HG03571 (cell line): ENCODE measurements around the gene CACNA1C.

ENCODE experiments used
- ATAC-seq: cut with Tn5 transposase; IDR thresholded peaks from one replicate; pipeline ENCODE4 v1.9.1; 2021; ENCODE audit not compliant: unreplicated experiment

Gene CACNA1C

GRCh38 chr12:2403221-2403976, 350.6 kb downstream of the CACNA1C start:
- no peak for ATAC-seq

DNA sequence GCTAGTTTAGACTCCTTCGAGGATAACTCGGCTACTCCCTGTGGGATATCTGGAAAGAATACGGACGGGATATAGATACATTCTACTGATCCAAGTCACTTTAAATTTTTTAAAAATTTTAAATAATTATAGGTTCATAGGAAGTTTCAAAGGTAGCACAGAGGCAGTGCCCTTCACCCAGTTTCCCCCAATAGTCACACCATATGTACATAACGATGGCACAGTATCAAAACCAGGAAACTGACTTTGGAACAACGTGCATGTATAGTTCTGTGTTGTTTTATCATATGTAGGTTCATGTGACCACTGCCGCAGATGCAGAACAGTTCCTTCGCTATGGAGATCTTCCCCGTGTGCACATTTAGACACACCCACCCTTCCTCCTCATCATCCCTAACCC, 352.3 kb downstream of the CACNA1C start:
- ATAC-seq = no peak

DNA sequence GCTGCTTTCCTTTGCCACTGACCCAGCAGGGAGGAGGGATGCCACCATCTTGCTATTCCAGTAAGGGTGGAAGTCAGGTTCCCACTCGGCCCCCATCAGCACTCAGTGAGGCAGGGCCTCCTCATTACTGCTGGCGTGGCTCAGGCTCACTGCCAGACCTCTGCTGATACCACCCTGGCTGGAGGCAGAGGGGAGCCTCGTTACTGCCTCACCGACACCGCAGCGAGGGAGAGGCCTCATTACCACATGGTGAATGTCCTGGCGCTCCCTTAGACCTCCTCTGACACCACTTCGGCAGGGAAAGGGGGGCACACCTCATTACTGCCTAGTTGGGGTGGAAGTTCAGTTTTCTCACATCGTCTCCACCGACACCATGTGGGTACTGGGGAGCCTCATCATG, 354.1 kb downstream of the CACNA1C start:
- ATAC-seq = no peak

DNA sequence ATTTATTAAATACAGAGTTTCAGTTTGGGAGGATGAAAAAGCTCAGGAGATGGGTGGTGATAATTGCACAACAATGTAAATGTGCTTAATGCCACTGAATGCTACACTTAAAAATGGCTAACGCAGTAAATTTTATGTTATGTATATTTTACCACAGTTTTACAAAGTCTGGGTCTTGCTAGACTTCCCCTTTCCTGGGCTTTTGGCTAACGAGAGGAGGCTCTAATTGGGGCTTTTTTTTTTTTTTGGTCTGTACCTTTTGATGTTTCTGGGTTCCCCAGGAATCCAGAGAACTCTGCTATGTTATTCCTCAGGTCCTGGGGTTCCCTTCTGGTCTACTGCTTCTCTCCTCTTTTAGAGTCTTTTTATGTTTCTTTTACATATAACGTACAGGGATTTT, 355.5 kb downstream of the CACNA1C start:
- ATAC-seq = no peak

GRCh38 chr12:2409656-2410265, 357.0 kb downstream of the CACNA1C start:
- no peak for ATAC-seq

DNA sequence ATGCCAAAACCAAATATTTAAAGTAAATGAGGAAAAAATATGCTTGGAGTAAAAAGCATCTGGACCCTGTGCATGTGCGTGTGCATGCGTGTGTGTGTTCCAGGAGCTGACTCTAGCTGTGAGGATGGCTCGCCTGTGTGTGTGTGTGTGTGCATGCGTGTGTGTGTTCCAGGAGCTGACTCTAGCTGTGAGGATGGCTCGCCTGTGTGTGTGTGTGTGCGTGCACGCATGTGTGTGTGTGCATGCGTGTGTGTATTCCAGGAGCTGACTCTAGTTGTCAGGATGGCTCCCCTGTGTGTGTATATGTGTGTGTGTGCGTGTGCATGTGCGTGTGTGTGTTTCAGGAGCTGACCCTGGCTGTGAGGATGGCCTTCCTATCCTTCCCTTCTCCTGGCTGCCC, 357.7 kb downstream of the CACNA1C start:
- ATAC-seq = no peak

GRCh38 chr12:2411011-2411410, 358.2 kb downstream of the CACNA1C start:
- no peak for ATAC-seq

DNA sequence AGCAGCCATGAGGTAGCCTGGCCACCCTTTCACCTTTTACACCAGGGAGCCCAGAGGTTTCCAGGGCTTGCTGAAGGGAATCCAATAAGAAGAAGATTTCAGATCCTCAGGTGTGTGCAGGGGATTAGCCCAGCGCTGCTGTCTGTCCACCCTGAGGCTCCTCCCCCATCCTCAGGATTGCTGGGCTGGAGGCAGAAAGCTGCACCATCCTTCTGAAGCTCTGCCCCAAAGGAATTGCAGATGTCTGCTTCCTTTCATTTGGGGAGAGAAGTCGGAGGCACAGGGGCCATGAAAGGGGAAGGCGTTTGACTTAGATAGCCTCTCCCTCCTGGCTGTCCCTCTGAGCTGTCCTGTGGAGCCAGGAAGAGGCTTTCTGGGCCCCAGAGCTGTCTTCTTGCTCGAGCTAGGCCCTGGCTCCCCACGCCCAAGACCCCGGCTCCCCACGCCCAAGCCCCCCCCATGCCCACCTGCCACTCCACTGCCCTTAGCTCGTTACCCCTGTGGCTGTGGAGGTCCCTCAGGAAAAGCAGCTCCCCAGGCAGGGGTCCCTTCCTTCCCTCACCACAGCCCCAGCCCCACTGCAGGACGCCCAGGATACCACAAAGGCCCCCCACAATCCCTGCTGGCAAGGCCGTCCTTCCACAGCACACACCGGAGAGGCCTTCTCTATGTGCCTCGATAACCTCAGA, 359.0 kb downstream of the CACNA1C start:
- ATAC-seq = no peak

DNA sequence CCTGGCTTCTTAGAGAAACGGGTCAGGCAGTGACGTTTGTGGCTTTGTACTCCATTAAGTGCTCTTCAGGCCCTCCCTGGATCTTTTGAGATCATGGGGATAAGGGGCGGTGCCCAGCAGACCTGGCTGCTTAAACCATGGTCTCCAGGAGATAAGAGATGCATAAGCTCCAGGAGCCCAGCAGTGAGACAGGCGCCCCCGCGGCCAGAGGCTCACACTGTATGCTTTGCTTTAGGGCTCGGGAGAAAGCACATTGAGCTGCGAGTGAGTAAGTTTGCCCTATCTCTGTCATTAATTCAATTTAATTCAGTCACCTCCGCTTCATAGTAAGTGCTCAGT, 359.5 kb downstream of the CACNA1C start:
- ATAC-seq = no peak

DNA sequence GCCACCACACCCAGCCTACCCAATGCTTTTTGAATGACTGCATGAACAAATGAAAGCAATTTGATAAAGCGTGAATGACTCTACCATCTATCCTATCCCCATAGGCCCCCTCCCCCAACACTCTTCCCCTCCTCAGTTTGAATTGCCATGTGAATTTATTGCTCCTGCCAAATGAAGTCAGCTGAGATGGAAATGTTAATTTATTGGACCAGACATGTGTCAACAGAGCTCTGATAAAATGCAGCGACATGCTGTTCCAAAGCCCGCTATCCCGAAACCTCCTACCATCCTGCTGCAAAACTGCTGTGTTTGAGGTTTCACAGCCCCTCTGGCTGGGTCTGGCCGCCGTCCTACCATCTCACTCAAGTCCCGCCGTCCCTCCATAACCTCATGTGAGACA, 360.5 kb downstream of the CACNA1C start:
- no peak for ATAC-seq

DNA sequence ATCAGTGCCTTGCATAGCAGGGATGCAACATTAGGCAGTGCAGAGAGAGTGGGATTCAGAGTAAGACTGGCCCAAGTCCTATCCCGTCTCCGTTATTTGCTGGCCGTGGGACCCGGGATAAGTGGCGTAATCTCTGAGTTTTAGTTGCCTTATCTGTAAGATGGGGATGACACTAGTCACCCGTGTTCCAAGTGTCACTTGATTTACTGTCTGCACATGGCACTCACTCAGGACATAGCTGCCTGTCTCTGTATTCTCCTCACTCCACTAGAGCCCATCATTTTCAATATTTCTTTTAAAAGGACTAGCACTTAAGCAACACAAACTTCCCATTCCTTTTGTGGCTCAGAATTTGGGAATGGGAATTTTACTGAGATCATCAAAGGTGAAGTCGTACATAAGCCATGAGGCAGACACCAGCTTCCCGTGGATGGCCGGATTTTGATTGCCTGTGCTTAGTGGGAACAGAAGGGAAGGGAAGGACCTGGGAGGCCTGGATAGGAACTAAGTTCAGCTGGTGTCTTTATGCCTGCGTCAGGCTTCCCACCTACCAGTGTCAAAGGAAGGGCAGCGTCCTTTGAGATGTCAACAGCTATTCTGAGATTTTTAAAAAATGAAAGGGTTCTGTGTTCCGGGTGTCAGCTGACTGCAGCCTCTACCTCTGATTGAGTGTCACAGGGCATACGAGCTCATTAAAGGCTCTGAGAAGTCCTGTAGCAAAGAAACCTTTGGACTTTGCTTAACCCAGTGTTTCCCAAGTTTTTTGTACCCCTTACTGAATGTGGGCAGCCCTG, 361.4 kb downstream of the CACNA1C start:
- no peak for ATAC-seq

GRCh38 chr12:2414810-2415567, 362.2 kb downstream of the CACNA1C start:
- no peak for ATAC-seq

DNA sequence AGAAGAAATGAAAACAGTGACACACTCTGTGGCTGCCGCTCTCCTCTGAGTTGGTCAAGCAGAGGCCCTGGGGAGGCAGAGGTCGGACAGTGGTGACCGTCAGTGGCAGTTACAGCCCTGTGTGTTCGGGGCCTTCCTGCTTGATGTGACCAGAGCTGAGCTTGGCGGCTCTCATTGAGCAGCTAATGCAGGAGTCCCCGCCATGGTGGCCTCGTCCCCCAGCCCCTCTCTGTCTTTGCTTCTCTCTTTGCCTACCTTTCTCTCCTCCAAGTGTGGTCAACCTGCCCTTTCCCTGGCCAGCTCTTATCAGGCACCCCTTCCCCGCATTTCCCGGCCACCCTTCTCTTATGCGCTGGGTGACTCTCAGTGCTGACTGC, 362.8 kb downstream of the CACNA1C start:
- ATAC-seq = no peak

- ATAC-seq = no peak
Observed at GRCh38 chr12:2416158-2416557, 363.4 kb downstream of the CACNA1C start.

- ATAC-seq = no peak
Observed at GRCh38 chr12:2417481-2418160, 364.8 kb downstream of the CACNA1C start.

DNA sequence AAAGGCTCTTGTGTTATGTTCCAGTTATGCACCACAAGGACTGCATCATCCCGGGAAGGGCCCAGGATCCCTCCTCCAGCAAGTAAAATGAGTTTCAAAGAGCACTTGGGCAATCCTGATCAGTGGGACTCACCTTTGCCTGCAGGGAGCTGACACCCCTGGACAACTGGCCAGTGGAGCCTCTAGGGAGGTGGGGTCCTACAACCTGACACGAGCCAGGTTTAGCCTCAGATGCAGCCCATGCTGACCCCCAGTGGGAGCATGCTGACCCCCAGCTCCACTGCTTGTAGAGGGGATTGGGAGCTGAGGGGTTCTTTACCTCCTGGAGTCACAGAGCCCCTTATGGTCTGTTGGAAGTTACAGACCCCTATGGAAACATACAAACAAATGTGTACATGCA, 365.8 kb downstream of the CACNA1C start:
- ATAC-seq = no peak

- no peak for ATAC-seq
Observed at GRCh38 chr12:2422591-2422990, 369.8 kb downstream of the CACNA1C start.

GRCh38 chr12:2429032-2429431, 376.2 kb downstream of the CACNA1C start:
- no peak for ATAC-seq

- ATAC-seq = no peak
Observed at GRCh38 chr12:2431810-2432209, 379.0 kb downstream of the CACNA1C start.

DNA sequence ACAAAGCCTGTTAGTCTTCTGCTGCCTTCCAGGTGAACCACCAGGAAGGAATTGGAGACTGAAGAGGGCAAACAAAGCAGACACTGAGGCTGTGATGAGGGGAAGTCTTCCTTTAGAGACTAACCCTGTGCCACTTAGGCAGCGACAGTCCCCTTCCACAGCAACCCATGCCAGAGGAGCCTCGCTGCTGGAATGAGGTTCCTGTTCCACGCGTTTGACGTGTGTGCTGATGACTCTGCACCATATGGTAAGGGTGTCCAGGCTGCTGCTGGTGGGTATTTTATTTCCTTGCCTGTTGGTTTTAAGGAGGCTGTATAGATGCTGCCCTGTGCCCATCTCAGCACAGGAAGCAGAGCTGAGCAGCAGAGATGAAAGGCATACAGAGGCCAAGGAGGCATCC, 380.1 kb downstream of the CACNA1C start:
- no peak for ATAC-seq
